AG20443 (cell line): Measurements from ENCODE around the gene ANO7.

Experiments used
- DNase-seq: peaks from one replicate; pipeline ENCODE4 v3.0.0; 2012; ENCODE audit warnings: low spot score, mixed read lengths

ANO7 gene

DNA sequence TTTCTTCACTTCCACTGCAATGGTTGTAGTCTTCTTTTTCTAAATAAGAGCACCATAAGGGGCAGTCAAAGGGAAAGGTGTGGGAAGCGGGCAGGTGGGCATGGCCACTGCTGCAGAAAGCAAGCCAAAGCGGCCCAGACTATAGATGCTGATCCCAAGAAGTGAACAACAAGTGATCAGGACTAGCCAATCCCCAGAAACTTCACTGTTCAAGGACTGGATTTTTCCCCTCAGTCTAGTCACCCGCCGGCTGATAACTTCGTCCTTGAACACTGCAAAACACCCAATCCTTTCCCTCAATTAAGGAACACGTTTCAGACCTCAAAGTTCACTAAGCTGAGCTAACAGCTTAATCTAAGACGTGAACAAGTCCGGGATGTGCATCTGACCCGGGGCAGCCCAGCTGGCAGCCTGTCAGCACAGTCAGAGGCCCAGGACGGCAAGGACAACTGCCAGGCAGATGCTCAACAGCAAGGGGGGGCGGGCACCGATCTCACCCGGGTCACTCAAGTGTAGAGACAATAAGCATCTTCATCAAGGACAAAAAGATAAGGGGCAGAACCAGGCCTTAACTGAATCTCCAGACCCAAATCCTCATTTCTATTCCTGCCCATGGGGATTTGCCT lies 67.2 kb downstream of the ANO7 start:
- no peak for DNase-seq

DNA sequence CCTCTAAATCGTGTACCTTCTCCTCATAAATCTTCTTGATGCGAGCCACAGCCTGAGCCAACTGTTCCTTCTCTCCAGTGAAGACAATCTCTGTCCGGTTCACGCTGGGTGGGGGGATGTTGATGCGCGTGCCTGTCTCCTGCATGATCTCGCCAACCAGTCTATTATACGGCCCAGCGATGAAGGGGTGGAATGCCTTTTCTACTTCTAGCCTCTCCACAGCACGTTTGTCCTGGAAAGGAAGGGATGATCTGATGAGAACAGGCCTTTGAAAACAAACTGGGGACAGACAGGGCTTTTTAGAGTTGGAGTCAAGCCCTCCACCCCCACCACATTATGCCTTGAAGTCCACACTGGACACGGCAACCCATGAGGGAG lies 67.7 kb downstream of the ANO7 start:
- no peak for DNase-seq

DNA sequence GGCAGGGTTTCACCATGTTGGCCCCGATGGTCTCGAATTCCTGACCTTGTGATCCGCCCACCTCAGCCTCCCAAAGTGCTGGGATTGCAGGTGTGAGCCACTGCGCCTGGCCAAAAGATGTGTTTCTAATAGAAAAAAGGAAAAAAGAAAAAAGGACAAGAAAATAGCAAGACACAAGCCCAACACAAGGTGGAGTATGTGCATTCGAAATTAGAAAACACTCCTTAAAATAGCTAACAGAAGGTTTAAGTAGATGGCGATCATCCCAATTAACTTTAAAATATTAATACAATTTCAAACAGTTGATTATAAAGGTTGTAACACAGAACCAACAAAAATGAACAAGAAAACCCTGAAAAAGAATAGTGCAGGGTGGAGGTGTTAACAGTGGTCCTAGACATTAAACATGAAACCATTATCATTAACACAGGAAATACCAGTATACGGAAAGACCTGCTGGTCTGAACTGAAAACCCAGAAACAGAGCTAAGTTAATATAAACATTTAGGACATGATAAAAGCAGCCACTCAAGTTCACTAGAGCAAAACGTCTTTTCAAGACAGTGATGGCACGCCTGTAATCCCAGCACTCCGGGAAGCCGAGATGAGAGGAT lies 69.0 kb downstream of the ANO7 start:
- DNase-seq, result no peak

DNA sequence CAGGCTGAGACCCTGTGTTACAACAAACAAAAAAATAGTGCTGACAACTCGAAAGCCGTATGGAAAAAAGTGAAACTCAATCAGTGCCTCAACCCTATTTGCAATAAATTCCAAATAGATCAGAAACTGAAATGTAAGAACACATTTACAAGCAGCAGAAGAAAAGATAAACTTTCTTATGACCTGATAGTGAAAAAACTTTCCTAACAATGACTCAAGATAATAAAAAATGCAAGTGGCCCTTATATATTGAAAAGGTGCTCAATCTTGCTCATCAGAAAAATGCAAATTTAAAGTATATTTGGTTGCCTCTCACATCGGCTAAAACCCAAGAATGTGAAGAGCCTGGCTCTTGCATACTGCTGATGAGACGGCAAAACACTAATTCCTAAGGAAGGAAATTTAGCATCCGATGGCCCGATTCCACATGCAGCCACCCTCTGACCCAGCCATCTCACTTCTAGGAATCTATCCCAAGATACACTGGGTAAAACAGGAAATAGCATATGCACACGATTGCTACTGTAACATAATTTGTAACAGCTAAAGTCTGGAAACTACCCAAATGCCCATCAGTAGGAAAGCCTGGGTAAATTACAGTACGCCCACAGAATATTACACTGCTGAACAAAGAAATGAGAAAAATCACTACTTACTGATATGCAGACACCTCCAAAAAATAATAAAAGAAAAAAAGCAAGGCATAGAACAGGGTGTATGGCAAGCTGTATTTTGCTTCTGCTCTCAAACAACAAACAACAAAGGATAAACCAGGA lies 70.2 kb downstream of the ANO7 start:
- DNase-seq, result no peak

DNA sequence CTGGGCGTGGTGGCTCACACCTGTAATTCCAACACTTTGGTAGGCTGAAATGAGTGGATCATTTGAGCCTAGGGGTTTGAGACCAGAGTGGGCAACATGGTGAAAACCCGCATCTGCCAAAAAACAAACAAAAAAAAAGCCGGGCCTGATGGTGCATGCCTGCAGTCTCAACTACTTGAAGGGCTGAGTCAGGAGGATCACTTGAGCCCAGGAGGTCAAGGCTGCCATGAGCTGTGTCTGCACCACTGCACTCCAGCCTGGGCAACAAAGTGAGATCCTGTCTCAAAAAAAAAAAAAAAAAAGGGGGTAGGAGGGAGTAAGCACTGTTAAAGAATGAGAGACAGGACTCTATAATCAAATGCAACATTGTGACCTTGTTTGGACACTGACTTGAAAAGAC lies 72.4 kb downstream of the ANO7 start:
- DNase-seq, result no peak

DNA sequence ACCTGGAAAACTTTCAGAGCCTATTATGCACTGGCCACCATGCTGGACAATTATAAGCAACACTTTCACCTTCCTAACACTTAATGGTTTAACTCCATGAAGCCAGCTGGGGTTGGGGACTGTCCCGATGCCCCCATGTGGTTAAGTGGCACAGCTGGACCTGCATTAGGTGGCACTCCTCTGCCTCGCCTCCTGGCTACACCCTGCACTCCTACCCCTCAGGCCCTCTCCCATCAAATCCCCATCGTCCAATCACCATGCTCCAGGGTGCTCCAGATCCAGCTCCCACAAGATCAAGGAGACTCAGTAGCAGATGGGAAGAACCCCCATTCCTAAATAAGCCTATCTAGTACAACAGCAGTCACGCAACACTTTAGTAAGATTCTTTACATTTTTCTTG lies 73.2 kb downstream of the ANO7 start:
- no peak for DNase-seq

DNA sequence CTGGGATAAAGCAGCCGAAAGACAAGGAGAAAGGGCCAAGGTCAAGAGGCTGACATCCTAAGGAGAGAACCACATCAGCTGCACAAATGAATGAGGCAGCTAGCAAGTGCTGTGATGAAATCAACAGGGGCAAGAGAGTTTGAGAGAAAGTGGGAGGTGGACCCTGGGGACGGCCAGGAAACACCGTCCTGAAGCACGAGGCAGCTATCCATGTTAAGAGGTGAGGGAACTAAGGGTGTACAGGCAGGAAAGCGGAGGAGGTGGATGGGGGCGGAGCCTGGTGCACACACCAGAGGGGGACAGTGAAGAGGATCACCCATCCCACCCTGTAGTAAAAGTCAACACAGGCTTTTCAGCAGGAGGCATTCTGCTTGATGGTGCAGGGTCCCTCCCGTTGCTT lies 74.6 kb downstream of the ANO7 start:
- no peak for DNase-seq

DNA sequence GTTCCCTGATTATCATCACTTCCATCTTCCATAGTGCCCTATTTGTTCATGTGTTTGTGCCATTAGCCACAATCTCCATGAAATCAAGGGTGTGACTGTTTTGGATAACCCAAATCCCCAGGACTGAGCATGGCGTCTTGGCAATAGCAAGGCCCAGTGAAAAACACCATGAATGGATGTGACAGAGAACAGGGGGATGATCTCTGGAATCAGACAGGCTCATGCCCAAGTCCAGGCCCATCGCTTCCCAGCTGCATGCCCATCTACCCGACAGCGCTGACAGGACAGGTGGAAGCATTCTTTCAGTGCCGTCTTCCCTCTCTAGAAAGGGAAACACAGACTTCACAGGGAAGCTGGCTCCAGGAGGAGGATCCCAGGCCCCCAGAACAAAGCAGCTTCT lies 77.0 kb downstream of the ANO7 start:
- no peak for DNase-seq

DNA sequence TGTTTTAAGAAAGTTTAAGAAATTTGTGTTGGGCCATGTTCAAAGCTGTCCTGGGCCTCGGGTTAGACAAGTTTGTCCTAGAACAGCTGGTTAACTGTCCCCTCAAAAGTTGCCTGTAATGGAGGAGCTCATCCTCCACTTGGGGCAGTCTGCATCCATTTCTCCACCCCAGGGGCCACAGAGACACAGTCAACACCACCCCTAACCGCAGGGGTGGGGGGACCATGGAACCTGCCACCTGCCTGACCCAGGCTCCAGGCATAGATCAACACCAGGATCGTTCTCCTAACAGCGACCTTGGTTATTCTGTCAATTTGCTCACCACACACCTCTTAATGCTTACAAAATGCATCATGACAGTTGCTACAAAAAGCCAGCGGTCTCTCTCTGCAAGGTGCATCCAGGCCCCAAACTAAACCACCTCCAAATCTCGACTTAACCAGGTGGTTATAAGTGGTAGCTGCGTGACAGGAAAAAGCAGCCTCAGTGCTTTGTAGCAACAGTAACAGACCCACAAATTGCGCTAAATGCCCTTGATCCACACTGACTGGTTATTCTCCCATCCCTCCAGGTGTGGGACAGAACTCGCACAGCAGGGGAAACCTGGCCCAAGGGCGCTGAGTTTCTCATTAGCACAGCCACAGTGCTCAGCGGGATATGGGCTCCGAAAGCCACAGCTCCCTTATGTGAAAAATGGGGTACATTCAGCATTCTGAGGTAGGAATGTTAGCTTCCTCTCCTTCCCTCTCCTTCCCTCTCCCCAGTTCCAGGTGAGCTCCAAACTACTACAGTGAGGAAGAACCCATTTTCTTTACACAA lies 79.0 kb downstream of the ANO7 start:
- no peak for DNase-seq

DNA sequence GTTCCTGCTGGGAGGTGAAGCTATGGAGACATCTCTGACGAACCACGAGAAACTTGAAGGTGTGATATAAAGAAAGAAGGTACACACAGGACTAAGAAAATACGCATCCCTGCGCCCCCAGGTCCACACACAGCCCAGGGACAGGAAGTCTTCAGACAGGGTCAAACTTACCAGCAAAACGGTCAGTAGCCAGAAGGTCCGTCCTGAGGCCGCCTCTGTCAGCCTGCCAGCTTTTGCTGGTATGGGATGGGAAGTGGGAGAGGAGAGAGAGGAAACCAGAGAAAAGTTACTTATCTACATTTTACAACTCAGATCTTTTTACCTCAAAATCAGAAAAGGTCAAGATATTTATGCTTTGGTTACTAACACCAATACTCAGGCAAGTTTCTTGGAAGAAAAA lies 79.8 kb downstream of the ANO7 start:
- DNase-seq, result no peak

DNA sequence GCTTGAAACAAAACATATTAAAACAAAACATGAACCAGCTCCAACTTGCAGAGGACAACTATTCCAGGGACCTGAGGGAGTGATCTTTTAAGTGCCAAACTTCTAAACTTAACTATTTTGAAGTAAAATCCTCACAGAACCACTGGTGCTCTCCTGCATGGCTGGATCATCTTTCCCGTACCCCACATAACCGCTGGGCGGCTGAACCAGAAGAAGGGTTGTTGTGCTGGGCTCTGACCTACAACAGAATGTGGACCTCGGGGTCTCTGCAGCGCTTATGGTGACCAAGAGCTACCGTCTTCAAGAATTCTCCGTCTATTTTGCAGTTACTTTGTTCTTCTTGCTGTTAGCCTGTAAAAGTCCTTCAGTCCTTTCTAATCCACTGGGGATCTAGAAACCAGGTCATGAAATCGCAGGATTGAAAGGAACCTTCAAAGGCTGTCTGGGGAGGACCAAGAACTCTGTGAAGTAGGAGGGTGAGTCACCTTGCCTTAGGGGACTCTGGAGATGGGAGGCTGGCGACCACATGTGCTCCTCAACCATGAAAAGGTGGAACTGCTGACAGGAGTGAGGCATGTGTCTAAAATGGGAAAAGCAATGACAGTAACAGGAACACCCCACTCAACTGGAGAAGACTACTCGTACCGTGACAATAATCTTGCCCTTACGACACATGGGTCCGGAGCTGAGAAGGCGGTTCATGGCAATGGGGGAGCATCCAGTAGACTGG lies 80.4 kb downstream of the ANO7 start:
- peak; percentile 53 for DNase-seq

DNA sequence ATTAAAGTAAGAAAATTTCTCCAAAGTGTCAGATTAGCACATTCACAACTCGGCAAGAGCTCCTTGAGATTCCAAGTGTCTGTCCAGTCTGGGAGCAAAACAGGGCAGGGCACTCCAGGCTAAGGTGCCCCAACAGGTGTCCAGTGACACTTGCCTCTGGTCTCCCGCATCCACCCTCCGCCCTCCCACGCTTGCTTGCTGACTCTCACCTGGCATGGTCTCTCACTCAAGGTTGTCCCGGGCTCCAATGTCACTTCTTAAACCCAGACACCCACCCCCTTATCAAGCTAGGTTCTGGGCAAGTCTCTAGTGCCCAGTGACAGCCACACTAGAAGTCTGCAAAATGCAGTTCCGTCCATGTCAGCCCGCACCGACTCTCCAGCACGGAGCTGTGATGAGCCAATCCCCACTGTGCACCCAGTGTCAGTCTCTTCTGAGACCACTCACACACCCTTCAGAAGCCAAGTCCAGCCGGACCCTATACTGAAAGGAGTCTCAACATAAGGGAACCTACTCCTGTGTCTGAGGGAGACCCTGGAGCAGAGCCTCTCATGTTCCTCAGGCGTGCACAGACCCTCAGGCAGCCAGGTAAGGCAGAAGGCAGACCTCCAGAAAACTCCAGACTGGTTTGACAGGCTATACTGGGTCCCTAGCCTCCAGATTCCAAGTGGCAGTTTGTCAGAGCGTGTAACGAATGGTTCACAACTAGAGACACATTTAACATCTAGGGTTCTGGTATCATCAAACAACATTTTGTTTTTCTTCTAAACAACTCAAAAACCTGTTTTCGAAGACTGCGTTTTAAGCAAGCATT lies 81.4 kb downstream of the ANO7 start:
- peak; percentile 9 for DNase-seq

DNA sequence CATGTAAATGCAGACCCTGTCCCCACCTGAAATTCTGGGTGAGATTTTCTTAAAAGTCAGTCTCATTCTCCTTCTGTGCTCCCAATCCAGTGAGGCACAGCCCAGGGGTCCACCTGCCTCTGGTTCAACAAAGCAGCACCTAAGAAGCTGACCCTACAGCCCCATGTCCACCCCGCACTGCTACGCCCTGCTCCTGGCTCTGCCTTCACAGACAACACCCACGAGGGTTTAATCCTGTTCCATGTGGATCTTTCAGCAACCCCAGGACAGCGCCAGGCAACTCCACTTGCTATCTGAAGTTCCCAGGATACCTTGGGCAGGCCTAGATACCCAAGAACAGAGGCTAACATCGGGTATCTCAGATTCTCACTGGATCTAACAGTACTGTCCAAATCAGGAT lies 82.1 kb downstream of the ANO7 start:
- peak; percentile 11 for DNase-seq

DNA sequence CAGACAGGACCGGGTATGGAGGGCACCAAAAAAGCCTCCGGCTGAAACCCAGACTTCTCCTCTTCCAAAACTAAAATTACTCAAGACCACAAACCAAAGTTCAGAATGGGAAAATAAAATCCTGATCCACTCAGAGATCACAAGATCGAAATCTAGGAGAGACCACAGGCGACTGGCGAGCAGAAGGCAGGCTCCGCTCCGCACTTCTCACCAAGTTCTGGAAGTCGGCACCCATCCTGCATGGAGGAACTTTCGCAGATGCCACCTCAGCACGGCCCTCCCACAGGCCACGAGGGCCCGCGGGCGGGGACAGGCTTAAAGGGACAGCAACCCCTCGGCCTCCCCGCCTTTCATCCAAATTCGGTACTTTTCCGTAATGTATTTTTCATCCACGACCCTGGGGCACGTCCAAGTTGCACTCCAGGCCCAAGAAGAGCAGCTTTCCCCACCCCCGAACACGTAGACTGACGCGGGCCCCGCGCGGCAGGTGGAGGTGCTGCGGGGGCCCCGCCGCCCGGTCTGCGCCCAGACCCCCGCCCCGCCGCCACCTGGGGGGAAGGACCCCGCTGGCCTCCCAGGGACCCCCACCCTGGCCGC lies 83.3 kb downstream of the ANO7 start:
- DNase-seq, result peak; percentile 91

DNA sequence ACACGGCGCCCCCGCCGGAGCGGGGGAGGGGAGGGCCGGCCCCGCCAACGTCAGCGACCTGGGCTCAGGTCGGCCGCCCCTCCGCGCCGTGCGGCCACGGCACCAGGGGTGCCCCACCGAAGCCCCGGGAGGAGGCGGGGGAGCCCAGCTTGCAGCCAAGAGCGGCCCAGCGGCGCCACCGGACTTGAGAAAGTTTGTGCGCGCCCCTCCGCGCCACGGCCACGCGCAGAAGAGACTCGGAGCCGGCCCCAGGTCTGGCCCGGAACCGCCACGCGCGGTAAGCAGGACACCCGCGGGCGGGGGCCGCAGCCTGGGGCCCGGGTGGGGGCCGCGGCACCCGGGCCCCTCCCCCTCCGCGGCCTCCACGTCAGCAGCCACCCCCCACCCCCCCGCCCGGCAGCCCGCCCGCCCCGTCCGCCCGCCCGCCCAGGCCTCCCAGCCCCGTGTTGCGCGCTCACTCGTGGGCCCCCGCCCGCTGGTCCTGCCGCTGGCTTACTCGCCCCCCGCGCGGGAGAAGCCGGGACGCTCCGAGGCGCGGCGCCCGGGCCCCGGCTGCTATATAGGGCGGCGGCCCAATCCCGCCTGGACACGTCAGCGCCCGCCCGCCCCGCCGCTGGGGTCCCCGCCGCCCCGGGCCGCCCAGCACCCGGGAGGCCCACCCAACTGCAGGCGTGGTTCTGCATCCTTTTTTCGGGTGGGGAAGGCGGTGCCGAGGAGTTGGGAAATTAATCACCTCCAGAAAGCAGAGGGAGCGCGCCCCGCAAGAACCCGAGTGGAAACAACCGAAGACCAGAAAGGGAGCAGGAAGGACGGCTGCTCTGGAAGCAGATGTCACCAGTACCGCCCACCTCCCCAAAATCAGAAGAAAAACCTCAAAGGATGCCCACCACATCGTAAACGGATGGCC lies 84.1 kb downstream of the ANO7 start:
- peak; percentile 92 for DNase-seq

DNA sequence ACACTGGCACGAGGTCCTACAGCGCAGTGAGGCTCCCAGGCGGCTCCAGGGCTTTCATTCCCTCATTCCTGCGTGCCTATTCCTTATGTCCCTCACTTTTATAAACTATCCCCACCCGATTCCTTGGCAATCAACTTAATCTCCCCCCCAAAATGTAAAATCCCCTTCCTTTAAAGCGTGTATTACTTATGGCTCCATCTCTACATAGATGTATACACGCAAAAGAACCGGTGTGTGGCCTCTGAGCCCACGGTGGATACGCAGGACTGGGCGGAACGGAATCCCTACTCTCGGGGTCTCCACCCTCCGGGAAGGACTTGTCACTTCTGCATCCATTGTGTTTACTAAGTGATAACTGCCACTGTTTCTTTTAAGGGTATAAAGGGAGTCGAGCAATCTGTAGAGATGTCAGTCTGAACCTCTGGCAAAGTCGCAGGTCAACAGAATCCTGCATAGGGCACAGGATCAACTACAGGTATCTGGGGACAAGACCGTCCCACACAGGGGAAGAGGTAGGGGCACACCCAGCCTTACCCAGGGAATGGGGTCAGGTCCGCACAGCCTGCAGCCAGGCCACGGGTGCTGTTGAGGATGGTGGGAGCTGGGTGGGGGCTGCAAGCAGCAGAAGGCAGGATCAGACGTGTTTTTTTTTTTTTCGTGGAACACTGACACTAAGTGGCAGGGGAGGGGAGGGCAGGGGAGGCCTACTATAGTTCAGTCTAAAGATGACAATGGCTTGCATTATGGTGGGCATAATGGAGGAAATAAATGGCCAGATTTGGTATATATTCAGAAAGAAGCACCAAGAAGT lies 84.9 kb downstream of the ANO7 start:
- DNase-seq, result no peak

DNA sequence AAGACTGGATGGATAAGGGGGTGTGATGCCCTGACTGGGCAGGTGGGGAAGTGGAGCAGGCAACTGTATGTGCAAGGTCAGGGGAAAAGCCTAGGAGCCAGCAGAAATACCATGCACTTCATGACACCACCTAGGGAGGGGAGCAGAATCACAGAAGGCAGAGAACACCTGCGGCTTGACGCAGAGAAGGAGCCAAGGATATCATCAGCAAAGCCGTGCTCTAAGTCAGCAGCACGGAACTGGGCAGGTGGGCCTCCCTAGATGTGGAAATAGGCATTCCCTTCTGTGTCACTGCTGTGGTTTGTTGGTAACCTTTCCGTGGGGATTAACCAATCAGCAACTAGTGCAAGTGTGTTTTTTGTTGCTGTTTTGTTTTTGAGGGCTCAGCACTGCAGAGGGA lies 85.7 kb downstream of the ANO7 start:
- DNase-seq, result no peak
